GM12878 (cell line): ENCODE results near the gene SETMAR. TPM values are rescaled to one million over a fixed set of nuclear protein-coding genes. Genes with fewer than 3 reads are reported as not detected.

Experiments used
- ATAC-seq: fragments of 200-7000 bp; cut with Tn5 transposase; 3 replicates; pipeline ENCODE4 v1.9.1; 2020; ENCODE audit warnings: mild to moderate bottlenecking, moderate library complexity
- BruUV-seq: library from RNA; stranded (reverse); fragments of 400-500 nt; replicated peaks from 2 replicates; lab custom pipeline; 2021; lab: Mats Ljungman, UMichigan
- CTCF ChIA-PET: fragments of 300-600 bp; sonication (Branson Sonifier 250); formaldehyde crosslinking; extraction: SDS; loops from one replicate; lab custom pipeline; 2021; ENCODE audit warnings: inconsistent platforms; lab: Yijun Ruan, JAX
- POLR2A ChIA-PET: fragments of 350-600 bp; formaldehyde crosslinking; extraction: SDS; loops from one replicate; lab custom pipeline; 2021; ENCODE audit warnings: inconsistent platforms; lab: Charles Lee
- RAD21 ChIA-PET: fragments of 300-600 bp; sonication (Branson Sonifier 250); formaldehyde crosslinking; loops from one replicate; lab custom pipeline; 2023; ENCODE audit warnings: antibody characterized with exemption; ENCODE audit not compliant: unreplicated experiment; lab: Charles Lee
- SMC1A ChIA-PET: fragments of 300-600 bp; sonication (Branson Sonifier 250); formaldehyde crosslinking; loops from one replicate; lab custom pipeline; 2023; ENCODE audit not compliant: unreplicated experiment, uncharacterized antibody; lab: Charles Lee
- DNase-seq: peaks from one replicate; pipeline ENCODE4 v3.0.0-alpha.2; 2011; ENCODE audit warnings: low read depth, low spot score
- FAIRE-seq: peaks from 3 replicates; lab custom pipeline; 2011; peaks lifted over from hg19 to GRCh38; lab: Jason Lieb, UNC
- H2AFZ ChIP-seq: 2 replicates; pipeline ENCODE4 v1.6.0; 2011; ENCODE audit warnings: low read depth, low read length, control low read depth; ENCODE audit not compliant: control insufficient read depth
- H3K27ac ChIP-seq: 2 replicates; pipeline ENCODE4 v1.5.1; 2011; ENCODE audit warnings: control low read depth; ENCODE audit not compliant: control insufficient read depth, insufficient read depth
- H3K27me3 ChIP-seq, 2 experiments: replicated peaks in 1 of 2; 2 replicates each; pipeline versions ENCODE4 v1.6.0 to v1.6.1; 2011; ENCODE audit warnings: low read length in 1 of 2; ENCODE audit not compliant: control insufficient read depth in 2 of 2, insufficient read depth in 2 of 2
- H3K36me3 ChIP-seq, 2 experiments: 2 replicates each; pipeline ENCODE4 v1.5.1; 2011; ENCODE audit warnings: low read length in 1 of 2; ENCODE audit not compliant: control insufficient read depth in 2 of 2, insufficient read depth in 2 of 2
- H3K4me1 ChIP-seq: 2 replicates; pipeline ENCODE4 v1.6.1; 2011; ENCODE audit warnings: mild to moderate bottlenecking, low read length, moderate library complexity, mixed read lengths; ENCODE audit not compliant: control insufficient read depth, insufficient read depth
- H3K4me2 ChIP-seq: 2 replicates; pipeline ENCODE4 v1.6.0; 2011; ENCODE audit warnings: control low read depth; ENCODE audit not compliant: control insufficient read depth, insufficient read depth
- H3K4me3 ChIP-seq: fragments of 200-600 bp; sonication (generic); 2 replicates; pipeline ENCODE4 v1.5.1; 2016
- H3K79me2 ChIP-seq: 2 replicates; pipeline ENCODE4 v1.6.0; 2011; ENCODE audit warnings: low read length; ENCODE audit not compliant: control insufficient read depth, insufficient read depth
- H3K9ac ChIP-seq: 2 replicates; pipeline ENCODE4 v1.8.0; 2011; ENCODE audit warnings: low read length, control low read depth, mixed read lengths; ENCODE audit not compliant: control insufficient read depth, insufficient read depth
- H3K9me3 ChIP-seq: replicated peaks from 3 replicates; pipeline ENCODE4 v1.5.1; 2011; ENCODE audit warnings: mild to moderate bottlenecking, low read length; ENCODE audit not compliant: control insufficient read depth, insufficient read depth
- H4K20me1 ChIP-seq: 2 replicates; pipeline ENCODE4 v1.6.0; 2011; ENCODE audit not compliant: control insufficient read depth, insufficient read depth
- ATF2 ChIP-seq: IDR thresholded peaks from 2 replicates; pipeline ENCODE4 v1.6.1; 2012; ENCODE audit warnings: low read length, inconsistent platforms
- E2F8 ChIP-seq: fragments of 450-650 bp; IDR thresholded peaks from 2 replicates; pipeline ENCODE4 v1.6.1; 2018; ENCODE audit warnings: mild to moderate bottlenecking, low read depth, moderate library complexity; ENCODE audit not compliant: partially characterized antibody
- EP300 ChIP-seq, 2 experiments: fragments of 150-350 bp in 1 of 2; IDR thresholded peaks; 2 replicates each; pipeline ENCODE4 v1.6.1; 2011 to 2012; ENCODE audit warnings: low read depth in 2 of 2, low read length in 2 of 2, borderline replicate concordance in 1 of 2, improper control_type of control experiment in 1 of 2, inconsistent platforms in 1 of 2; ENCODE audit not compliant: control insufficient read depth in 1 of 2
- KDM1A ChIP-seq: fragments of 200-600 bp; sonication (generic); IDR thresholded peaks from 2 replicates; pipeline ENCODE4 v1.6.1; 2016; ENCODE audit warnings: borderline replicate concordance
- MEF2B ChIP-seq: fragments of 450-650 bp; IDR thresholded peaks from 2 replicates; pipeline ENCODE4 v1.6.1; 2018; ENCODE audit warnings: mild to moderate bottlenecking, moderate library complexity; ENCODE audit not compliant: partially characterized antibody, poor library complexity, severe bottlenecking
- PAX5 ChIP-seq: IDR thresholded peaks from 2 replicates; pipeline ENCODE4 v1.6.1; 2011; ENCODE audit warnings: low read depth, low read length, borderline replicate concordance
- POLR2A ChIP-seq: IDR thresholded peaks from 2 replicates; pipeline ENCODE4 v1.6.1; 2011; ENCODE audit warnings: low read depth, mild to moderate bottlenecking, low read length
- SREBF1 ChIP-seq: IDR thresholded peaks from 2 replicates; pipeline ENCODE4 v1.6.1; 2012; ENCODE audit warnings: mild to moderate bottlenecking, low read length
- SUZ12 ChIP-seq: fragments of 200-600 bp; sonication (generic); IDR thresholded peaks from one replicate; pipeline ENCODE4 v1.6.1; 2018; ENCODE audit warnings: antibody characterized with exemption, mild to moderate bottlenecking; ENCODE audit not compliant: unreplicated experiment
- TCF7 ChIP-seq: IDR thresholded peaks from 2 replicates; pipeline ENCODE4 v1.6.1; 2014; ENCODE audit warnings: antibody characterized with exemption, borderline replicate concordance
- ZBED1 ChIP-seq: IDR thresholded peaks from 2 replicates; pipeline ENCODE4 v1.6.1; 2016; ENCODE audit warnings: borderline replicate concordance
- ZZZ3 ChIP-seq: IDR thresholded peaks from 2 replicates; pipeline ENCODE4 v1.6.1; 2011; ENCODE audit warnings: low read depth; ENCODE audit not compliant: control insufficient read depth, insufficient read length
- WGBS: methylation state at CpG from one replicate; pipeline ENCODE4 v1.1.6; 2016; ENCODE audit warnings: low lambda C conversion rate; ENCODE audit not compliant: insufficient replicate concordance, insufficient coverage; ENCODE audit errors: missing lambda C conversion rate; 5-methylcytosine and 5-hydroxymethylcytosine counted together
- in situ Hi-C: fragments of 300-500 bp; cut with MboI; formaldehyde crosslinking; loops from 9 replicates; pipeline ENCODE4 v1.14.3; 2018; ENCODE audit warnings: mixed read lengths
- intact Hi-C: fragments of 100-400 bp; cut with micrococcal nuclease; formaldehyde crosslinking; loops from one replicate; pipeline ENCODE4 v1.14.2; 2022; ENCODE audit not compliant: unreplicated experiment
- polyA plus RNA-seq, 11 experiments: library from polyadenylated mRNA; depleted of rRNA in 4 of 11; unstranded in 6 of 11; stranded (reverse) in 5 of 11; fragments of >200 nt; fragmentation: Nextera tagmentation in 4 of 11; fragmentation: Illumina TruSeq in 1 of 11; extraction: Ambion mirVana in 4 of 11; extraction: Trizol in 1 of 11; gene quantifications; 1 replicate in 1 of 11; 2 replicates in 10 of 11; pipeline versions ENCODE4 v1.2.1 to v1.2.3, GENCODE V29; 2011 to 2016; ENCODE audit warnings: inconsistent platforms in 2 of 11, missing spikeins in 2 of 11, low read depth in 1 of 11
- total RNA-seq, 4 experiments: library from RNA; depleted of rRNA in 3 of 4; stranded (reverse); fragments of >200 nt in 3 of 4; fragmentation: Illumina TruSeq in 1 of 4; extraction: Trizol in 1 of 4; gene quantifications; 2 replicates each; pipeline versions ENCODE4 v1.2.1 to v1.2.3, GENCODE V29; 2013 to 2021

Gene SETMAR
- total and polyA plus RNA-seq, 10 of the 15 experiments (the other 5 are each of a cell fraction or from before 2014, with no cell fraction given): 7.1 to 25.1 (median 20.3) TPM

- DNase-seq (no peak), FAIRE-seq (no peak)
- H3K27me3 ChIP-seq: no peaks in the 10 kb centered on the region
- no peak overlapping the region for H3K4me2 ChIP-seq
- H4K20me1 ChIP-seq: no peaks in the 10 kb centered on the region
- H3K79me2 ChIP-seq: no peaks in the 10 kb centered on the region
- CTCF ChIA-PET: no interaction called here
- no peaks in the 10 kb centered on the region for H3K36me3 ChIP-seq
- intact Hi-C loops (no loop called here), in situ Hi-C loops (no loop called here)
- no peak overlapping the region for H3K27ac ChIP-seq
- no peaks in the 10 kb centered on the region for H3K9me3 ChIP-seq
- BruUV-seq: no TSS peak
- SMC1A ChIA-PET: interaction anchor here (1.5 kb wide), 1 partner anchor 9 kb away, joined by 4 read pairs; no protein-coding TSS in a partner anchor
- H2AFZ ChIP-seq: no peak overlapping the region
- TF ChIP-seq POLR2A (no peak), ZZZ3 (no peak), EP300 (IDR thresholded peaks at IDR 0.05; ENCODE audit: borderline replicate concordance in 1 of 2, control insufficient read depth in 1 of 2, low read depth in 2 of 2, low read length in 2 of 2) (no peak), KDM1A (no peak)
- TF ChIP-seq, all 136 proteins: peak for 0
- ChIA-PET POLR2A (no interaction called here), RAD21 (no interaction called here)
- H3K4me3 ChIP-seq: no peak overlapping the region
- H3K9ac ChIP-seq: no peak overlapping the region
- ATAC-seq: no peak
- H3K4me1 ChIP-seq: no peaks in the 10 kb centered on the region
- 28% methylated on average over 6 of the region's 6 CpGs for WGBS
Measured at GRCh38 chr3:4261406-4261805, 41.8 kb upstream of the SETMAR start.

- RAD21 ChIA-PET: no interaction called here
- ATAC-seq: no peak
- WGBS: 54% methylated on average over 6 of the region's 6 CpGs
- Histone ChIP-seq H3K4me2 (no peak overlapping the region), H3K79me2 (no peaks in the 10 kb centered on the region), H3K4me3 (no peak overlapping the region), H3K9me3 (no peaks in the 10 kb centered on the region), H2AFZ (no peak overlapping the region), H3K9ac (no peak overlapping the region), H3K27ac (no peak overlapping the region), H3K36me3 (no peaks in the 10 kb centered on the region), H3K4me1 (no peaks in the 10 kb centered on the region), H3K27me3 (no peaks in the 10 kb centered on the region), H4K20me1 (no peaks in the 10 kb centered on the region)
- in situ Hi-C loops: no loop called here
- SMC1A ChIA-PET: interaction anchor here (0.7 kb wide), 1 partner anchor 12 kb away, joined by 3 read pairs; no protein-coding TSS in a partner anchor
- CTCF ChIA-PET: no interaction called here
- intact Hi-C loops: no loop called here
- no TSS peak for BruUV-seq
- no peak for FAIRE-seq
- POLR2A ChIA-PET: no interaction called here
- DNase-seq: no peak
- TF ChIP-seq SREBF1: no peak
- no peak for TF ChIP-seq MEF2B
- TF ChIP-seq ZBED1: no peak
- TF ChIP-seq ATF2: no peak
- no peak for TF ChIP-seq PAX5
- TF ChIP-seq TCF7: no peak
- TF ChIP-seq E2F8: no peak
- TF ChIP-seq SUZ12: no peak
Measured at GRCh38 chr3:4264040-4264439, 39.1 kb upstream of the SETMAR start.
